HG03432 (cell line): Measurements from ENCODE around the gene KRT6C.

Source experiments
- ATAC-seq: cut with Tn5 transposase; IDR thresholded peaks from one replicate; pipeline ENCODE4 v1.9.1; 2021; ENCODE audit warnings: mild to moderate bottlenecking, moderate library complexity; ENCODE audit not compliant: unreplicated experiment

KRT6C gene

GRCh38 chr12:52436000-52436827, 37.4 kb downstream of the KRT6C start:
- no peak for ATAC-seq

- no peak for ATAC-seq
Measured at GRCh38 chr12:52435659-52435999, 38.0 kb downstream of the KRT6C start.

- ATAC-seq = no peak
Measured at GRCh38 chr12:52434760-52435530, 38.7 kb downstream of the KRT6C start.

DNA sequence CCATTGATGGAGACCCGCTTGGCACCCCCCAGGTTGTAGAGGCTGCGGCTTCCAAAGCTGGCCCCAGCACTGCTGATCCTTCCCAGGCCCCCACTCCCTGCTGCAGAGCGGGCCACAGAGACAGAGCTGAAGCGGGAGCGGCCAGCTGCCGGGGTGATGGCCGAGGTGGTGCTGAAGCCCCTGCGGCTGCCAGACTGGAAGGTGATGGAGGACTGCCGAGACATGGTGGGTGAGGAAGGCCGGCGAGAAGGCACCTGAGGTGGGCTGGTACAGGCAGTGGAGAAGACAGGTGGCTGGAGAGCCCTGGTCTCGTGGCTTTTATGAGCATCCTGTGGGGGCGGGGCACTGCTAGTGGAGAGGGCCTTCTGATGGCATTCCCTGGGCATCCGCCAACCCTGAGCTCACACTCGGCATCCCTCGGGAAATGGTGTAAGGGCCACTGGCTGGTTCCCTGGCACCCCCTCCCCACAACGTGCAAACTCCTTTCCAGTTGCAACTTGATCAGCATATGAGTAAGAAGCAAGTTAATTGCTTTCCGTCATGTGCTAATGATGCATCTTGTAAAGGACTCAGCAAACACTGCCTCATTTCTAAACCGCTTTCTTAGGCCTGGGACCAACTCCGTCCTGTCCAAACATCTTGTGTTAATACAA, 39.4 kb downstream of the KRT6C start, which contains the start of gene KRT75:
Gene KRT75 (minus strand): TSS at position 291 of the 653 bp plus-strand sequence. CDS start 67 bp downstream, at position 224.
- ATAC-seq = no peak

- ATAC-seq = no peak
Measured at GRCh38 chr12:52433501-52434080, 40.0 kb downstream of the KRT6C start.

DNA sequence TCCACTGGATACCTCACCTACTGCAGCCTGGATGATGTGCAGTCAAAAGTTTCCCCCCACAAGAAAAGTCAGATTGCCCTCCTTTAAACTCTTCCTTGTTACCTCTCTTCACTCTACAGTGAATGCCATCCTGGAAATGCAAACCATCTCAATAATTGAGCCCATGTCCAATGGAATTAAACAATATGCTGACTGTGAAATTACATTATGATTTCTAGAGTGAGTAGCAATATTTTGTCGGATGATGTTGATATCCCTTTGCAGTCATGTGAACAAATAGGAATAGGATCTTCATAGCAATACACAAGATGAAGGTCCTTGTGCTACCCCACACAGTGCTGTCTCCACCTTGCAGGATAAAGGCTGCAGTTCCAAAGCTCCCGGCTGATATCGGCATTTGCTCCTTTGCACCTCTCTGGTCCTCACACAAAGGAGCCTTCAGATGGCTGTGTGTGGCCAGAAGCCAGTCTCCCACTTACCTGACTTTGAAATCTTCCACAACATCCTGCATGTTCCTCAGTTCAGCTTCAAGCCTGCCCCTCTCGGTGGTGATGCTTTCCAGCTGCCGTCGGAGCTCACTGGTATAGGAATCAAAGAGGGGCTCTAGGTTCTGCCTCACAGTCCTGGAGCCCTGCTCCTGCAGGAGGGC, 40.9 kb downstream of the KRT6C start:
- no peak for ATAC-seq

- no peak for ATAC-seq
Measured at GRCh38 chr12:52428121-52428520, 45.5 kb downstream of the KRT6C start.

- no peak for ATAC-seq
Measured at GRCh38 chr12:52427083-52427482, 46.5 kb downstream of the KRT6C start.

DNA sequence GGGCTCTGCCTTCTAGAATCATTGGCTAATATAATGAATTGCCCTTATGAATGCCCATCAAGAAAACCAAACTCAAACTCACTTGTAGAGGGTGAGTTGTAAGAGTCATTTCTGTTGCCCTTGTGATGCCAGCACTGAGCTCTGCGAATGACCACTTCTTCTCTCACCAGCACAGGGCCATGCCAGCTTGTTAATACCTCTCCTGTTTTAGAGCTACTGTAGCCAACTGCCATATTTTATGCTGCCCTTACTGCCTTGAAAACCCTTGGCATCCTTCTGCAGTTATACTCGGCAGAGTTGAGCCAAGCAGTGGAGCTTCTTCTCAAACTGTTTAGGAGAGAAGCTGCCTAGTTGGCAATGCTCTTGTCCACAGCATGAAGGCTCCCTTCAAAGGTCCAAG, 47.6 kb downstream of the KRT6C start:
- ATAC-seq = no peak

DNA sequence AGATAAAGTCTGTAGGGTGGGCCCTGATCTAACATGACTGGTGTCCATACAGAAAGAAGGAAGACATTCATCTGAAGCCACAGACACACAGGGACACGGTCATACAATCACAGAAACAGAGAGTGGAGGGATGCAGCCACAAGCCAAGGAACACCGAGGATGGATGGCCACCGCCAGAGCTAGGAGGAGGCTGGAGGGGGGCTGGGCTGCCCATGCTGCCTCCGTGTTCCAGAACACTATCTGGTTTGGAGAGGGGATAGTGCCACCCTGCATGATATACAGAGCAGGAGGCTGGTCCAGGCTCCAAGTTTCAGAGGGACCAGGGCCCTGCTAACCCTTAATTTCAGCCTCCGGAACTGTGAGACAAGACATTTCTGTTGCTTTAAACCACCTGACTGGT, 48.1 kb downstream of the KRT6C start:
- ATAC-seq = no peak

DNA sequence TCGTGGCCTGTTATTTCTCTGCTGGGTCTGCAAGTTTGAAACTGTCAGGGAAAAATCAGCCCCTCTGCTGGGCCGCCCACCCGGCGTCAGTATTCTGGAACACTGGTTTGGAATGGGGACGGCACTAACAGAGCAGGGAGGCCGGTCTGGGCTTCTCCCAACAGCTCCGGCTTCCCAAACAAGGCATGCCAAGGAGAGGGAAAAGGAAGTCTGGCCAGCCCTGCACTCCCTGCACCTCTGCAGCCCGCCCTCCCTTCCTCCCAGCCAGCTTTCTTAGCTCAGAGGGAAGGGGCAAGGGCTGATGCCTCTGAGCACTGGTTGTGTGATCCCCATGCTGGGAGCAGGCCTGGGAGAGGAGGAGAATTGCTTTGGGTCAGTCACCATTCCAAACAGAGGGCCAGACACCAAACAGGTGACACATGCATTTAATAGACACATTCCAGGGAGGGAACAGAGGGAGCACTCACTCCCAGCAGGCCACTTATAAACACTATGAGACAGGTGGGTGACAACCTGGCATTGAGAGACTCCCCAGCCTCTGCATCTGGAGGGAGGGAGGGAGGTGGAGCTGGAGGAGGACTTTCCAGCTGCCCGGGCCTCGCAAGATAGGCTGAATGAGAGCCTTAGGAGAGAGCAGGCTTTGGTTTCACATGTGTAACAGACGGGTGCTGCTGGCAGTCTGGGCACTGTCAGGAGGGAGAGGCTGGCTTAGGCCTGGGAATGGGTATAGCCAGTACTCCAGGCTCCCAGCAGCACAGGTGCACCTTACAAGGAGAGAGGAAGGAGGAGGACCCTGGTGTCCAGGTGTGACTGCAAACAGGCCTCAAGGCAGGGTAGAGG, 49.7 kb downstream of the KRT6C start:
- ATAC-seq = no peak

GRCh38 chr12:52423035-52423434, 50.6 kb downstream of the KRT6C start:
- ATAC-seq = no peak

- ATAC-seq = no peak
Measured at GRCh38 chr12:52419656-52420055, 53.9 kb downstream of the KRT6C start.

- no peak for ATAC-seq
Measured at GRCh38 chr12:52418576-52419110, 55.0 kb downstream of the KRT6C start.
